ENCODE data around the gene SPOP.
A peak's percentile ranks its signal among the peaks of the same experiment; 100 is the strongest.

SPOP gene

DNA sequence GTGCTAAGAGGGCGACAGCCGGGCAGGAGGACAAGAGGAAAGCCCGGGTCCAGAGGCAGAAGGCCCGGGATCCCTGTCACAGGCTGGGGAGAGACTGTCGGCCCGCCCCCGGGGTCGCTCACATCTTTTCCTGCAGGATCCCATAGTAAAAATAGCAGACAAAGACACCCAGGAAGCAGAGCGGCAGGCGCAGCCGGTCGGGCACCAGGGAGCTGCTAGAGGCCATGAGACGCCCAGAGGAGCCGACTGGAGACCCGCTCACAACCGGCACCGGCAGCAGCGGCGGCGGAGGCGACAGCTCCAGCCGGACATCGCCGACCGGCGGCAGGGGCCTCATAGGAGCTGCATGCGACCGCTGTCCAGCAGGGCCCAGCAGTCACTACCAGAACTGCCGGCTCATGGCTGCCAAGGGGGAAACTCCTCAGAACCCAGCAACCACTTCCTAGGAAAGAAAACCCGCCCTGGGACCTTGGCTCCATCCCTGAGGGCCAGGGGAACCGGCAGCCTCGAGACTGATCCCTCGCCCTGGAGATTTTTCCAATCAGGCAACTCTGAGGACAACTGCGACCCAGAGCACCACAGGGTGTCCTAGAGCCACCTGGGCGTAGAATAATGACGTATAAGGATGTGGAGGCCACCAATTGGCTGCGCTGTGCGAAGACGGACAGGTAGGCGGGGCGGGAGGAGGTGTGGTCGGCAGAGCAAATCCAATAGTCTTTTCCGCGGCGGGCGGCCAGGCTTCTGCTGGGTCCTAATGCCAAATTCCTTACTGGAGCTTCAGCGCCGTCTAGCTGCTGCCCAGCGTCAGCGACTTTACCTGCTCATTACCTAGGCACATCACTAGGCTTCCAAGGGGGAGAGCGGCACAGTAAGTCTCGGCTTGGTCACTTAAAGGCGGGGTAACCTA lies 30.0 kb upstream of the SPOP start, which contains the start of gene SLC35B1:
Gene SLC35B1 (minus strand): TSS at position 357 of the 907 bp plus-strand sequence. CDS start 131 bp downstream, at position 226.
- TF ChIP-seq CTCF (IDR thresholded peaks at IDR 0.05; ENCODE audit: control extremely low read depth, extremely low read depth, low read depth, missing control alignments): peak; percentile 94
- ChIA-PET POLR2A (interaction anchor here (0.5 to 1.9 kb wide), 3 partner anchors 8 to 418 kb away, joined by 3 to 12 read pairs (median 4); partner anchors contain the start of gene FAM117A), CTCF (interaction anchor here (0.7 to 40.4 kb wide), 36 partner anchors 12 to 562 kb away, joined by 3 to 880 read pairs (median 5); partner anchors contain the start of genes FAM117A and NXPH3)
- DNase-seq (ENCODE audit: extremely low spot score): peak; percentile 99

GRCh38 chr17:49707246-49707607 lies 29.3 kb upstream of the SPOP start:
- no peak for TF ChIP-seq CTCF (IDR thresholded peaks at IDR 0.05; ENCODE audit: control extremely low read depth, extremely low read depth, low read depth, missing control alignments)
- DNase-seq (ENCODE audit: extremely low spot score): no peak
- ChIA-PET CTCF (interaction anchor here (0.7 to 40.4 kb wide), 20 partner anchors 12 to 562 kb away, joined by 3 to 880 read pairs (median 12); partner anchors contain the start of genes FAM117A and NXPH3), POLR2A (interaction anchor here (1.9 kb wide), 1 partner anchor 57 kb away, joined by 12 read pairs; the partner anchor contains the start of gene FAM117A)

GRCh38 chr17:49705254-49705653 lies 27.4 kb upstream of the SPOP start:
- ChIA-PET CTCF (interaction anchor here (1.2 to 40.4 kb wide), 9 partner anchors 7 to 149 kb away, joined by 4 to 880 read pairs (median 11); partner anchors contain the start of gene NXPH3), POLR2A (no interaction called here)
- DNase-seq (ENCODE audit: extremely low spot score): no peak
- no peak for TF ChIP-seq CTCF (IDR thresholded peaks at IDR 0.05; ENCODE audit: control extremely low read depth, extremely low read depth, low read depth, missing control alignments)

DNA sequence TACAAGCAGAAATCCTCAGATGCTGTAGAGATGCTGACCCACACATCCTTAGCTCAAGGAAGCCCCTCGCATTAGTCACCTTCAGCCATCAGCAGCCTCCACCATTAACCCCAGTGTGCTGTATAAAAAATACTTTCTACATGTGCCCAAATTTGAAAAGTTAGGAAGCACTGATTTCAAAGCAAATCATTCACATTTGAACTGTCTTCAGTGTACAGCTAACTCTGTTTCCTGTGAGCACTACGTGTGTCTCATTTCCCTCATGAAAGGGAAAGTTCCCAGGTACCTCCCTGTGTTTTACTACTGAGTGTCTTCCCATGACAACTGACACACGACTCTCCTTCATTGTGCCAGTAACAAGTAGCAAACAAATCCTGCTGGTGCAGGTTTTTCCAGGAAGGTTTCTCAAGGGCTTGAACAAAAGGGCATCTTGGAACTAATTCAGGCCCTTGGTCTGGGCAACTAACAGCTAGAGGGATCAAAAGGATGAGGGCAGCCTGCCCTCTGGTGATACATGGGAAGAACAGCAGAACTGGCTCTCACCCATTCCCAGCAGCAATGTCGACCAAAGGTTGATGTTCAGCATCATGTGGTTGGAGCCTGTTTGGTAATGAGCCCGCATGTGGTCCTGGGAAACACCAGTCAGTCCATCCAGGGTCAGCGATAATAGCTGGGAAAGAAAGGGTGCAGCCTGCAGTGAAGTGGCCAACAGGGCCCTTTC lies 25.8 kb upstream of the SPOP start:
- TF ChIP-seq CTCF (IDR thresholded peaks at IDR 0.05; ENCODE audit: control extremely low read depth, extremely low read depth, low read depth, missing control alignments): peak; percentile 69
- DNase-seq (ENCODE audit: extremely low spot score): no peak
- CTCF ChIA-PET: interaction anchor here (0.6 to 40.4 kb wide), 19 partner anchors 8 to 147 kb away, joined by 3 to 880 read pairs (median 3); partner anchors contain the start of gene NXPH3
- POLR2A ChIA-PET: interaction anchor here (0.5 to 0.7 kb wide), 2 partner anchors 20 to 83 kb away, joined by 3 to 4 read pairs; no protein-coding TSS in a partner anchor

GRCh38 chr17:49700960-49701359 lies 23.1 kb upstream of the SPOP start:
- POLR2A ChIA-PET: interaction anchor here (1.3 kb wide), 1 partner anchor 8 kb away, joined by 3 read pairs; no protein-coding TSS in a partner anchor
- DNase-seq (ENCODE audit: extremely low spot score): no peak
- CTCF ChIA-PET: interaction anchor here (0.9 to 40.4 kb wide), 7 partner anchors 6 to 292 kb away, joined by 3 to 880 read pairs (median 10); partner anchors contain the start of genes NXPH3 and SLC35B1
- TF ChIP-seq CTCF (IDR thresholded peaks at IDR 0.05; ENCODE audit: control extremely low read depth, extremely low read depth, low read depth, missing control alignments): no peak
